ENCODE results near the gene LYPLA2.
"Not testable (repeated sequence)": the region's sequence is repeated elsewhere in the genome, so short reads cannot be mapped to it uniquely, and the experiment has no call there.

Gene LYPLA2

DNA sequence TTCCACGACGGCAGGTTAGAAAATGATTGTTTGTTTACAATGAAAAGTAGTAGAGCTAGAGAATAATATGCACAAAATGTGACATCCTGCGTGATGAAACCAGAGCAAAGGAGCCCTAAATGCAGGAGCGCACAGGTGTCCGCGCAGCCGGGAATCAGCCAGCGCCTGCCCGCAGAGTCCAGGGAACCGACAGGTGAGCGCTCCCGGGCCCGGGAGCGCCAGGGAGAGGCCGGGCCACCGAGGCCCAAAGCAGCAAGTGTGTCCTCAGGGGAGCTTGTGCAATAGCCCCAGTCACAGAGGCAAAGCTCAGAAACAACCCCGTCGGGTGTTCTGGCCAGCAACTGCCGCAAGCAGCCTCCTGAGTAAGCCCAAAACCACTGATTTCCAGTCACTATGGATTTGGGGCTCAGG is 10.4 kb downstream of the LYPLA2 start:
- DNase-seq (ENCODE audit: low spot score), result no peak

- DNase-seq (ENCODE audit: low spot score), result no peak
Measured at GRCh38 chr1:23801876-23802275, 10.9 kb downstream of the LYPLA2 start.

DNA sequence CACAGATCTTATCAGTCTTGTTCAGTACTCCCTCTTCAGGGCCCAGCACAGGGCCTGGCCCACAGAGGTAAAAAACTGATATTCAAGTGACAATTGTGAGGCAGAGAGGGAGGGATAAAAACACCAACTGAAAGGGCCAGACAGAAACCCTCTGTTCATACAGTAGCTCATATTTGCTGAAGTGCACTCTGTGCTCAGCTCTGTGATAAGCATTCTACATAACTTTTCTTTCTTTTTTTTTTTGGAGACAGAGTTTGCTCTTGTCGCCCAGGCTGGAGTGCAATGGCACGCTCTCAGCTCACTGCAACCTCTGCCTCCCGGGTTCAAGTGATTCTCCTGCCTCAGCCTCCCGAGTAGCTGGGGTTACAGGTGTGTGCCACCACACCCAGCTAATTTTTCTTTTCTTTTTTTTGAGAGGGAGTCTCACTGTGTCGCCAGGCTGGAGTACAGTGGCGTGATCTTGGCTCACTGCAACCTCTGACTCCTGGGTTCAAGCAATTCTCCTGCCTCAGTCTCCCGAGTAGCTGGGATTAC is 11.9 kb downstream of the LYPLA2 start:
- DNase-seq (ENCODE audit: low spot score), result not testable (repeated sequence)

DNA sequence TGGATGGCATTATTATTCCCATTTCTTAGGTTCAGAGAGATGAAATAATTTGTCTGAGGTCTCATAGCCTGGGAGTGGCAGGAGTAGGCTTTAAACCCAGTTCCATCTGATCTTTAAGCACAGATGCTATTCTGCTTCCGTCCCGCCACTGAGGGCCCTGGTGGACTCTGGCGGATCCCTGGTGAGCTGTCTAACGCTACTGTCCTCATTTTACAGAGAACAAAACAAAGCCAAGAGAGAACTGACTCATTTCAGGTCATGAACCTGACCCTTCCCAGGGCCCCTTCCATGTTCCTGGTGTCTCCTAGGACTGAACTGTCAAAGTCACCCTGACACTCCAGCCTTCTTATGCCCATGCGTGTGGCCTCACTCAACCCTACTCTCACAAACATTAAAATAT is 12.7 kb downstream of the LYPLA2 start:
- DNase-seq (ENCODE audit: low spot score), result no peak

DNA sequence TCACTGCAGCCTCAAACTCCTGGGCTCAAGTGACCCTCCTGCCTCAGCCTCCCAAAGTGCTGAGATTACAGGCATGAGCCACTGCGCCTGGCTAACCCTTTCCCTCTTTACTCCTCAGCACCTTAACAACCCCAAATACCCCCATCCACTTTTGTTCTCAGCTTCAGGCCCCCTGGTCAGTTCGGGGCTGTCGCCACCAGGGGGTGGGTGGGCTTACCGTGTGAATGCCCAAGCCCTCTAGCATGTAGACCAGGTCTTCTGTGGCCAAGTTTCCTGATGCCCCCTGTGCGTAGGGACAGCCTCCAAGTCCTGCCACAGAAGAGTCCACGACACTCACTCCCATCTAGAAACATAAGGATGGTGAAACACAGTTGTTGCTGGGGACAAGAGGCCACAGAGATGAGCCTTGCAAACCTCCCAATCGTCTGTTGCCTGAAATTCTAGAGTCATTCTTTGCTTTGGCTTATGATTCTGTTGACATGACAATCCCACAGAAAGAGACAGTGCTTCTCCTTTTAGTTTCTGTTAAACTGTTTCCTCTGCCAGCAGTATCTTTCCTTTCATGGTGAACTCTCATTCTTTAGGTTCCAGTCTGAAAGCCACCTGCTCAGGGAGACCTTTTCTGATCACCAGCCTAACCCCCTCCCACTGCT is 13.4 kb downstream of the LYPLA2 start:
- no peak for DNase-seq (ENCODE audit: low spot score)

DNA sequence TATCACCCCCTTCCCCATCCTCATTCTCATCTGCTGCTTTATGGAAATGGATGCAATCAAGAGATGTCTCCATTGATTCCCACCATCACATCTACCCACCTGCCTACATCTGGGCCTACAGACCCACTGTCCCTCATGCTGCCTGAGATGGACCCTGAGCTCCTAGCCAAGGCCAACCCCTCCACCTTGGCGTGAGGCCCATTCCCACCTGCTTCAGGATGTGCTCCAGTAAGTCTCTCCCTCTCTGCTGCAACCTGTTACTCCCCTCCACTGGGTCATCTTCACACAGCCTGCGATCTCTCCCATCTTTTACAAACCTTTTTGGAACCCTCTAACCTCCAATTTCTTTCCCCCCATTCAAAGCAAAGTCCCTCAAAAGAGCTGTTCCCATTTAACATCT is 14.1 kb downstream of the LYPLA2 start:
- DNase-seq (ENCODE audit: low spot score), result no peak

- no peak for DNase-seq (ENCODE audit: low spot score)
Measured at GRCh38 chr1:23806280-23806679, 15.3 kb downstream of the LYPLA2 start.

DNA sequence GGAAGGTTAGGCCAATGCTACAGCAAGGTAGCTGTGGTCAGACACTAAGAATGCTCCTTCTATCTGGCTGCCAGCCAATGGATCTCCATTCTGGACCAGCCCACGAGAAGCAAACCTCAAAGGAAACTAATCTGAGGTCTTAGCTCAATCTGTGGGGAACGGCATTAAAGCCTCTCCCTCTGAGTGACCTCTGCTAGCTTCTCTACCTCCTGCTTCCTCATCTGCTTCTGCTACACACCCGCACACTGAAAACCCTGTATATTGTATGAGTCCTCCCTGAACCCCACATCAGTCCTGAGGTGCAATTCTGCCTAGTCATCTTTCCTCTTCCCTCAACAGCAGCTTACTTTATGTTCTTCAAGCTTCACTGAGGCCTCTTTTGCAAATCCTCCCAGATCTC is 16.5 kb downstream of the LYPLA2 start:
- no peak for DNase-seq (ENCODE audit: low spot score)

DNA sequence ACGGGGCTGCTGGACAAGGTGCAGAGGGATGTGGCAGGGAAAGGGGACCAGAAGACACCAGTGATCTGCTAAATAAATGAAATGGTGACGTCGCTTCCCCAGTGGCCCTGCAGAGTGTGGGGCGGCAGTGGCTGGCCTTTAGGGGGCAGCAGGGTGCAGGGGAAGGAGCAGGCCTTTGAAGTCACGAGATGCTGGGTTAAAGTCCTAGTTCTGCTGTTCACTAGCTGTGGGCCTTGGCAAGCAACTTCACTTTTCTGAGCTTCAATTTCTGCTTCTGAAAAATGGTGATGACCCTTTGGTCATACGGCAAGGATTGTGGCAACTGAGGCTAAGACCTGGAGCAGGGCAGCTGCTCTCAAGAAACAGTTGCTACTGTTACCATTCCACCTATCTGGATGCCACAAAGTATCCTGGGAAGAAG is 18.8 kb downstream of the LYPLA2 start:
- peak; percentile 81 for DNase-seq (ENCODE audit: low spot score)

DNA sequence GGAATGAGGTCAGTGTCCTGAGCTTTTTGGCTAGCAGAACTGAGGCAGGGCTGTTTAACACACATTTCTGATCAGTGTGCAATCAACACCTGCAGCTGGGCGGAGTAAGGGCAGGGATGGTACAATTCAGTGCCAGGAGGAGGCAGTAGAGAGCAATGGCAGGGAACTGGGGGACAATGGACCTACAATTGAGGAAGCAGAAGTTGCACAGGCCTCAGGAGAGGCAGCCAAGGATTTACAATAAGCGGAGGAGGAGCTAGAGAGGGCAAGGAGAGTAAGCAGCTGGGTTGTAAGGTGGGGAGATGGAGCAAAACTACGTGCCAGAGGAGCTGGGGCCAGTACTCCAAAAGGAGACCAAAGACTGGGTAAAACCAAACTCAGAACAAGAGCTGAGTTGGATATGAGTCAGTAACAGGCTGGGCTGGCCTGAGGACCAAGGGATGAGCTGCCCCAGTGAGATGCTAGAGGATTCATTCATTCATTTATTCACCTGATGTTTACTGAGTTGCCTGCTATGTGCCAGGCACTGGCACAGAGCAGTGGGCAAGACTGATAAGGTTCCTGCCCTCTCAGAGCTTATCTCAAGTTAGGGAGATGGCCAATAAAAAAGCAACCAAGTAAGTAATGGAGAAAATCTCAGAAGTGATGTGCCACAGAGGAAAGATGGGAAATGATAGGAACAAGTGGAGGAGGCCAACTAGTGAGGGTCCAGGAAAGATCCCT is 20.0 kb downstream of the LYPLA2 start:
- no peak for DNase-seq (ENCODE audit: low spot score)

DNA sequence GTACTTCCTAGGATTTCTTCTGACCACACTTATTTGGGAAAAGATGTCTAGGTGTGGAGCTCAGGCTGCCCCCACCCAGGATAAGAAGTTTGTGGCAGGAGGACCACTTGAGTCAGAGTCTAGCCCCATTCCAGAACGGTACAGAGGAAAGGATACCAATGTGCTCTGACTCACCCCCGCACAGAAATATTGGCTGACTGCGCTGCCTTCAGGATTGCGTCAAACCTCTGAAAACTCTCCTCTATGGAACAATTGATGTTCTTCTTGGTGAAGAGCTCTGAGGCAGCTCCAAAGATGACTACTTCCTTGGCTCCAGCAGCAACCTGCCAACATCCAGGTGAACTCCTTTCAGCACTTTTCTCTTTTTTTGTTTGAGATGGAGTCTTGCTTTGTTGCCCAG is 23.1 kb downstream of the LYPLA2 start:
- no peak for DNase-seq (ENCODE audit: low spot score)

- no peak for DNase-seq (ENCODE audit: low spot score)
Measured at GRCh38 chr1:23816361-23816760, 25.4 kb downstream of the LYPLA2 start.

- no peak for DNase-seq (ENCODE audit: low spot score)
Measured at GRCh38 chr1:23816906-23817305, 26.0 kb downstream of the LYPLA2 start.

- DNase-seq (ENCODE audit: low spot score), result no peak
Measured at GRCh38 chr1:23817633-23818032, 26.7 kb downstream of the LYPLA2 start.

DNA sequence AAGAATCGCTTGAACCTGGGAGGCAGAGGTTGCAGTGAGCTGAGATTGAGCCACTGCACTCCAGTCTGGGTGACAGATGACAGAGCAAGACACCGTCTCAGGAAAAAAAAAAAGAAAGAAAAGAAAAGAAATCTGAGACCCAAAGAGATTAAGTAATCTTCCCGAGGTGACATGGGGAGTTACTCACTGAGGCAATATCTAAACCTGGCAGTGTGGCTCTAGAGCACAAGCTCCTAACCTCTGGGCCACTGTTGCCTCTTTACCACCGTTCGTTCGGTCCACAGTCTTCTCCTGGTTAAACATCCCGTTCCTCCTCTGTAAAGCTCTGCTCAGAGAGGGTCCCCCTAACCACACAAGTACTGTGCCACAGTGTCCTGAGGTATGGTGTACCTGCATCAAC is 32.8 kb downstream of the LYPLA2 start:
- DNase-seq (ENCODE audit: low spot score), result no peak

DNA sequence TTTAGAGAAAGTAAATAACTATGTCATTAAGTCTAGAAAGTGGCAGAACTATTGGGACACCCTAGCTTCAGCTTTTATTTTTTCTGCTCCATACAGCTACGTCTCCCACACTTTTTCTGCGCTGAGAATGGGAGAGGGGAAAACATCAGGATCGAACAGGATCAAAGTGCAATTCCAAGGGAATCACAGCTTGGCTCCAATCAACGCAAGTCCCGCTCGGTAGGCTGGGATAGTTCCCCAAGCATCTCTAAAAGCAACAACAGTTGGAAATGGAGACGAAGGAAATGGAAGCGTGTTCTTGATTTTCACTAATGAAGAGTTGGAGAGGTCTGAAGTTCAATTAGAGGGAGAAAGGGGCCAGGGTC is 33.7 kb downstream of the LYPLA2 start:
- peak; percentile 10 for DNase-seq (ENCODE audit: low spot score)

- DNase-seq (ENCODE audit: low spot score), result peak; percentile 91
Measured at GRCh38 chr1:23825076-23825761, 34.3 kb downstream of the LYPLA2 start, which contains the start of gene HMGCL. HMGCL (minus strand) TSS chr1:23825429; CDS start chr1:23825415, 14 bp downstream.

GRCh38 chr1:23825762-23826522 is 35.0 kb downstream of the LYPLA2 start:
- no peak for DNase-seq (ENCODE audit: low spot score)

DNA sequence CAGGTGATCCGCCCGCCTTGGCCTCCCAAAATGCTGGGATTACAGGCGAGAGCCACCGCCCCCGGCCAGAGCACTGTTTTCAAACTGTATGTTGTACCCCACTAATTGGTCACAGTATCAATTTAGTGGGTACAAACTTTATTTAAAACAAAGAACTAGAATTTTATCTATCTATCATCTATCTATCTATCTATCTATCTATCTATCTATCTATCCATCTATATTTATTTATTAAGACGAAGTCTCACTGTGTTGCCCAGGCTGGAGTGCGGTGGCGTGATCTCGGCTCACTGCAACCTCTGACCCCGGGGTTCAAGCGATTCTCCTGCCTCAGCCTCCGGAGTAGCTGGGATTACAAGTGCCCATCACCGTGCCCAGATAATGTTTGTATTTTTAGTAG is 35.6 kb downstream of the LYPLA2 start:
- not testable (repeated sequence) for DNase-seq (ENCODE audit: low spot score)

- no peak for DNase-seq (ENCODE audit: low spot score)
Measured at GRCh38 chr1:23827717-23828116, 36.8 kb downstream of the LYPLA2 start.

DNA sequence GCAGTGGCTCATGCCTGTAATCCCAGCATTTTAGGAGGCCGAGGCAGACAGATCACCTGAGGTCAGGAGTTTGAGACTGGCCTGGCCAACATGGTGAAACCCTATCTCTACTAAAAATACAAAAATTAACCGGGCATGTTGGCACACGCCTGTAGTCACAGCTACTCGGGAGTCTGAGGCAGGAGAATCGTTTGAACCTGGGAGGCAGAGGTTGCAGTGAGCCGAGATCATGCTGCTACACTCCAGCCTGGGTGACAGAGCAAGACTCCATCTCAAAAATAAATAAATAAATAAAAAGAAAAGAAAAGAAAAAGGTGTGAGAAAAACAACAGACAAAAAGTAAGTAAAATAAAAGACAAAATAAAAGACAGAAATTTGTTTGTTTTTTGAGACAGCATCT is 43.2 kb downstream of the LYPLA2 start:
- DNase-seq (ENCODE audit: low spot score), result not testable (repeated sequence)

GRCh38 chr1:23836037-23836436 is 45.1 kb downstream of the LYPLA2 start:
- no peak for DNase-seq (ENCODE audit: low spot score)
